Neural crest cell (in vitro differentiated cells): ENCODE data around the gene RANGAP1. TPM values are rescaled to one million over a fixed set of nuclear protein-coding genes. Genes with fewer than 3 reads are reported as not detected.
A peak's percentile ranks its signal among the peaks of the same experiment; 100 is the strongest.
"Not testable (repeated sequence)": the region's sequence is repeated elsewhere in the genome, so short reads cannot be mapped to it uniquely, and the experiment has no call there.

Experiments used
- DNase-seq: peaks from one replicate; pipeline ENCODE4 v3.0.0; 2021; ENCODE audit warnings: low read depth, mixed read lengths, low spot score
- H3K27ac Mint-ChIP-seq: one replicate; pipeline ENCODE4 v1.8.0; 2021; ENCODE audit warnings: mild to moderate bottlenecking, mixed read lengths; ENCODE audit not compliant: unreplicated experiment
- H3K27me3 Mint-ChIP-seq: 2 replicates; pipeline ENCODE4 v1.8.0; 2021; ENCODE audit warnings: low read depth, mild to moderate bottlenecking, mixed read lengths
- H3K36me3 Mint-ChIP-seq: 2 replicates; pipeline ENCODE4 v1.8.0; 2021; ENCODE audit warnings: low read depth, mild to moderate bottlenecking, mixed read lengths
- H3K4me1 Mint-ChIP-seq: 2 replicates; pipeline ENCODE4 v1.8.0; 2021; ENCODE audit warnings: mixed read lengths
- H3K4me3 Mint-ChIP-seq: one replicate; pipeline ENCODE4 v1.8.0; 2021; ENCODE audit warnings: mild to moderate bottlenecking, mixed read lengths
- H3K9me3 Mint-ChIP-seq: 2 replicates; pipeline ENCODE4 v1.8.0; 2021; ENCODE audit warnings: mixed read lengths
- CTCF ChIP-seq: fragments of 200-600 bp; sonication (generic); conservative IDR thresholded peaks from 2 replicates; pipeline ENCODE4 v1.5.0; 2021; ENCODE audit warnings: antibody characterized with exemption, mild to moderate bottlenecking
- total RNA-seq: library from RNA; stranded (reverse); gene quantifications from 2 replicates; pipeline ENCODE4 v1.2.1, GENCODE V29; 2021

Gene RANGAP1
- total RNA-seq, 1 donor from 2014 or later = 121 TPM

GRCh38 chr22:41302811-41303210 is 16.8 kb upstream of the RANGAP1 start:
- Mint-ChIP-seq H3K27me3 (no peaks in the 10 kb centered on the region), H3K27ac (peak overlapping the region; percentile 45), H3K4me3 (peak overlapping the region; percentile 91)

GRCh38 chr22:41302021-41302767 is 16.2 kb upstream of the RANGAP1 start:
- Mint-ChIP-seq H3K27me3 (no peaks in the 10 kb centered on the region), H3K4me1 (peaks cover 30% of the 10 kb centered on the region), H3K36me3 (peaks cover 3% of the 10 kb centered on the region), H3K27ac (peak overlapping the region; percentile 45), H3K4me3 (peak overlapping the region; percentile 91), H3K9me3 (no peaks in the 10 kb centered on the region)
- DNase-seq = peak; percentile 55
- TF ChIP-seq CTCF = no peak

More at GRCh38 chr22:41302811-41303210, 16.8 kb upstream of the RANGAP1 start:
- Mint-ChIP-seq H3K4me1 (peaks cover 36% of the 10 kb centered on the region), H3K36me3 (peaks cover 3% of the 10 kb centered on the region), H3K9me3 (no peaks in the 10 kb centered on the region)
- TF ChIP-seq CTCF = no peak
- DNase-seq = no peak

- Mint-ChIP-seq H3K27ac (no peak within 1 kb of the TSS), H3K36me3 (peaks cover 3% of the 10 kb centered on the region), H3K9me3 (no peaks in the 10 kb centered on the region), H3K4me3 (peak within 1 kb of the TSS; percentile 91), H3K4me1 (peaks cover 30% of the 10 kb centered on the region), H3K27me3 (no peaks in the 10 kb centered on the region)
- DNase-seq = peak; percentile 71
- TF ChIP-seq CTCF = peak; percentile 63
Observed at GRCh38 chr22:41301085-41302020, 15.4 kb upstream of the RANGAP1 start, which contains the start of gene ZC3H7B. ZC3H7B (plus strand) TSS chr22:41301525; CDS start chr22:41320661, 19,136 bp downstream.

- TF ChIP-seq CTCF = no peak
- Mint-ChIP-seq H3K4me3 (peak overlapping the region; percentile 83), H3K27me3 (no peaks in the 10 kb centered on the region), H3K27ac (no peak overlapping the region), H3K4me1 (peaks cover 26% of the 10 kb centered on the region), H3K9me3 (no peaks in the 10 kb centered on the region), H3K36me3 (no peaks in the 10 kb centered on the region)
- no peak for DNase-seq
Observed at GRCh38 chr22:41300661-41301060, 14.7 kb upstream of the RANGAP1 start.

- Mint-ChIP-seq H3K4me1 (peaks cover 6% of the 10 kb centered on the region), H3K27me3 (no peaks in the 10 kb centered on the region), H3K9me3 (no peaks in the 10 kb centered on the region), H3K27ac (no peak overlapping the region), H3K36me3 (peaks cover 4% of the 10 kb centered on the region), H3K4me3 (no peak overlapping the region)
- no peak for DNase-seq
- no peak for TF ChIP-seq CTCF
Observed at GRCh38 chr22:41296826-41297667, 11.1 kb upstream of the RANGAP1 start.

- not testable (repeated sequence) for DNase-seq, H3K9me3 Mint-ChIP-seq, H3K4me3 Mint-ChIP-seq, H3K36me3 Mint-ChIP-seq, H3K27me3 Mint-ChIP-seq, H3K4me1 Mint-ChIP-seq, H3K27ac Mint-ChIP-seq
Observed at GRCh38 chr22:41294816-41295215, 8.8 kb upstream of the RANGAP1 start.
